HFFc6 (cell line): Measurements from ENCODE around the gene FCMR. TPM values are rescaled to one million over a fixed set of nuclear protein-coding genes. Genes with fewer than 3 reads are reported as not detected.
A peak's percentile ranks its signal among the peaks of the same experiment; 100 is the strongest.
"Not testable (repeated sequence)": the region's sequence is repeated elsewhere in the genome, so short reads cannot be mapped to it uniquely, and the experiment has no call there.

Experiments
- DNase-seq: peaks from one replicate; pipeline ENCODE4 v3.0.0-alpha.2; 2018
- H3K27ac Mint-ChIP-seq: 2 replicates; pipeline ENCODE4 v1.8.0; 2020; ENCODE audit warnings: mild to moderate bottlenecking, mixed read lengths
- H3K27me3 Mint-ChIP-seq: 2 replicates; pipeline ENCODE4 v1.8.0; 2021; ENCODE audit warnings: mild to moderate bottlenecking, moderate library complexity, mixed read lengths; ENCODE audit not compliant: insufficient read depth
- H3K36me3 Mint-ChIP-seq: 2 replicates; pipeline ENCODE4 v1.8.0; 2021; ENCODE audit warnings: low read depth, mixed read lengths
- H3K4me1 Mint-ChIP-seq: 2 replicates; pipeline ENCODE4 v1.8.0; 2020; ENCODE audit warnings: low read depth, mixed read lengths
- H3K4me3 Mint-ChIP-seq: 2 replicates; pipeline ENCODE4 v1.8.0; 2020; ENCODE audit warnings: mild to moderate bottlenecking, moderate library complexity, mixed read lengths
- H3K9me3 Mint-ChIP-seq: 2 replicates; pipeline ENCODE4 v1.8.0; 2020; ENCODE audit warnings: mild to moderate bottlenecking, mixed read lengths
- total RNA-seq, 6 experiments: library from RNA; stranded (reverse); fragmentation: NEBNext Ultra II Directional; extraction: Animal tissue kit (Norgen Biotek cat#: 25700); gene quantifications; 2 replicates in 1 of 6; 3 replicates in 5 of 6; pipeline ENCODE4 v1.2.3, GENCODE V29; 2021
- TF ChIP-seq, protein P1 (sequence below): fragments of 200-600 bp; sonication (generic); IDR thresholded peaks from 2 replicates; pipeline ENCODE4 v1.5.0; 2021; ENCODE audit warnings: antibody characterized with exemption, mild to moderate bottlenecking

FCMR gene
- total RNA-seq, 6 experiments from 2014 or later: 0.28 to 1.3 (median 0.67) TPM

DNA sequence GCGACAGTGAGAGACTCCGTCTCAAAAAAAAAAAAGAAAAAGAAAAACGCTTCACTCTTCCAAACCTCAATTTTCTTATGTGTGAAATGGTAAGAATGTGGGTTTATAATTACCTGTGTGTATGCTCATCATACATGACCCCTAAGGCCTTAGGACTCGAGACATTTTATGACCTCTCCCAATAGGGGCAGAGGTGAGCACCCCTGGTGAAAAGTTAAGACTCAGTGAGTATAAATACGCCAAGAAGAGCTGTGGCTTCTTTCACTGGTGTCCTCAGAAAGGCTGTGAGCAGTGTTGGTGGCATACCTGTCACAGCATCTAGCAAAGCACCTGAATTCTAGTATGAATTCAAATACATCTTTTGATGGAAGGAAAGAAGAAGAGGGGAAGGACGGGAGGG, 7.8 kb upstream of the FCMR start:
- H3K27ac Mint-ChIP-seq: no peak overlapping the region
- H3K9me3 Mint-ChIP-seq: no peaks in the 10 kb centered on the region
- no peaks in the 10 kb centered on the region; the same call in none of the 2 replicates for H3K27me3 Mint-ChIP-seq

DNA sequence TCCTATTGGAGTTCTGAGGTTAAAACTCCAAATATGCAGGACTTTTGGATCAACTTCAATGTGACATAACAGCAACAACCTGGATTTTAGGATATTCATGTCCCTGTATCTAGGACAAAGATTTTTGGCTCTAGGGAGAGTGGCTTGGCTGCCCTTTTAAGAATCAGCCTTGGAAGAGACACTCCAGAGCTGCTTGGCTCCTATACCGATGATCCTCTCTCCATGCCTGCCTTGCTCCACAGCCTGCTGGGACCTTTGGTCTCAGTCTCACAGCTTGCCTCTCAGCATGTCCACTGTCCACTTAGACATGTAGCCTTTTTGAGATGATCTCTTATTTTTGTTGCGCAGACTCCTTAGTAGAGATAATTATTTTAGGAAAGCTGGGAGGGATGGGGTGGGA, 4.5 kb upstream of the FCMR start:
- Mint-ChIP-seq H3K9me3 (no peaks in the 10 kb centered on the region), H3K36me3 (no peaks in the 10 kb centered on the region), H3K4me1 (peaks cover 18% of the 10 kb centered on the region), H3K27me3 (no peaks in the 10 kb centered on the region), H3K4me3 (no peak overlapping the region), H3K27ac (peak overlapping the region; percentile 42; the same call in 1 of the 2 replicates)
- TF ChIP-seq, protein P1, sequence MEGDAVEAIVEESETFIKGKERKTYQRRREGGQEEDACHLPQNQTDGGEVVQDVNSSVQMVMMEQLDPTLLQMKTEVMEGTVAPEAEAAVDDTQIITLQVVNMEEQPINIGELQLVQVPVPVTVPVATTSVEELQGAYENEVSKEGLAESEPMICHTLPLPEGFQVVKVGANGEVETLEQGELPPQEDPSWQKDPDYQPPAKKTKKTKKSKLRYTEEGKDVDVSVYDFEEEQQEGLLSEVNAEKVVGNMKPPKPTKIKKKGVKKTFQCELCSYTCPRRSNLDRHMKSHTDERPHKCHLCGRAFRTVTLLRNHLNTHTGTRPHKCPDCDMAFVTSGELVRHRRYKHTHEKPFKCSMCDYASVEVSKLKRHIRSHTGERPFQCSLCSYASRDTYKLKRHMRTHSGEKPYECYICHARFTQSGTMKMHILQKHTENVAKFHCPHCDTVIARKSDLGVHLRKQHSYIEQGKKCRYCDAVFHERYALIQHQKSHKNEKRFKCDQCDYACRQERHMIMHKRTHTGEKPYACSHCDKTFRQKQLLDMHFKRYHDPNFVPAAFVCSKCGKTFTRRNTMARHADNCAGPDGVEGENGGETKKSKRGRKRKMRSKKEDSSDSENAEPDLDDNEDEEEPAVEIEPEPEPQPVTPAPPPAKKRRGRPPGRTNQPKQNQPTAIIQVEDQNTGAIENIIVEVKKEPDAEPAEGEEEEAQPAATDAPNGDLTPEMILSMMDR: no peak
- DNase-seq: no peak

More for the DNA sequence above, 7.8 kb upstream of the FCMR start:
- TF ChIP-seq, protein P1: no peak
- Mint-ChIP-seq H3K4me1 (peaks cover 18% of the 10 kb centered on the region), H3K36me3 (no peaks in the 10 kb centered on the region), H3K4me3 (no peak overlapping the region)
- DNase-seq: no peak

DNA sequence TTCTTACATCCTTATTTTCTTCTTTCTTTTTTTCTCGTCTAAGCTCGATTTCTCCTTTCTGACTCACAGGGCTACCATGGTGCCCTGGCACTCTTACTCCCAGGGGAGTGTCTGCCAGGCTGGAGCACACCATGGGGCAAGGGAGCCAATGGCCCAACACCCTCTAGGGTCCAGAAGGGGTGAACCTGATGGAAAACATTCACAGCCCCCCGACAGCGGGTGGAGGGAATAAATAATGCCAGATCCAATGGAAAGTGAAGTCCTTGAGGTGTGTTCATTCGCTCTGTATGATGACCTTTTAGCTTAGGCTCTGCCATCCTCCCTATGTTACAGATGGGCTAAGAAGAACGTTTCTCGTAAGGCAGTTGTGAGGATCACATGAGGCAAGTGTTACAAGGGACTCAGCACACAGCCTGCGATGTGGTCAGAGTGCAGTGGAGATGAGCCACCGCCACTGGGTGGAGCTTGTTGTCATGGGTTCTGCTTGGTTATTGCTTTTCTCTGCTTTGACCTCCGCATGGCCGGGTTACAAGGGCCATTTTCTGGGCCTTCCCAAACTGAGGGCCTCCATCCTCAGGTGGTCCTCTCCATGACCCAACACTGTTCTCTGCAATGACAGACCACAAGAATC, 3.5 kb upstream of the FCMR start:
- no peak for DNase-seq
- peaks cover 18% of the 10 kb centered on the region for H3K4me1 Mint-ChIP-seq
- TF ChIP-seq, protein P1: no peak
- no peak overlapping the region for H3K4me3 Mint-ChIP-seq
- H3K27ac Mint-ChIP-seq: no peak overlapping the region
- H3K27me3 Mint-ChIP-seq: no peaks in the 10 kb centered on the region
- H3K9me3 Mint-ChIP-seq: no peaks in the 10 kb centered on the region
- no peaks in the 10 kb centered on the region for H3K36me3 Mint-ChIP-seq

DNA sequence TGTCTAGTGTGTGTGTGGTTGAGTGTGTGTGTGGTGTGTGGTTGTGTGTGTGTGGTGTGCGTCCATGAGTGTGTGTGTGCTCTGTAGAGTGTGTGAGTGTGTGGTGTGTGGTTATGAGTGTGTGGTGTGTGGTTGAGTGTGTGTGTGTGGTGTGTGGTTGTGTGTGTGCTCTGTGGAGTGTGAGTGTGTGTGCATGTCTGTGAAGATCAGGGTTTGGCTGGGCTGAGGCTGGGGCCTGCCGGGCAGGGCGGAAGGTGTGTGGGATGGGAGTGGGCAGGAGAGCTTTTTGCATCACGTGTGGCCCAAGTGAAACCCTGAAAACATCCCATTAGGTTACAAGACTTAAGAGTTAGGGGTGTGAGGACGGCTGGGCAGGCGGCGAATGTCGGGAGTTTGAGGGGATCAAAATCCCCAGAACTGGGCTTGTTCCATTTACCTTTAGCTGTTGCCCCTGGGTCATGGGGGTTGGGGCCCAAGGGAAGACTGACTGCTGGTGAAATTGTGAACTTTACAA, 2.9 kb upstream of the FCMR start:
- H3K9me3 Mint-ChIP-seq: no peaks in the 10 kb centered on the region
- TF ChIP-seq, protein P1: no peak
- no peak overlapping the region for H3K27ac Mint-ChIP-seq
- DNase-seq: no peak
- peaks cover 2% of the 10 kb centered on the region; the same call in 1 of the 2 replicates for H3K27me3 Mint-ChIP-seq
- no peaks in the 10 kb centered on the region for H3K36me3 Mint-ChIP-seq
- peaks cover 18% of the 10 kb centered on the region for H3K4me1 Mint-ChIP-seq
- H3K4me3 Mint-ChIP-seq: no peak overlapping the region

DNA sequence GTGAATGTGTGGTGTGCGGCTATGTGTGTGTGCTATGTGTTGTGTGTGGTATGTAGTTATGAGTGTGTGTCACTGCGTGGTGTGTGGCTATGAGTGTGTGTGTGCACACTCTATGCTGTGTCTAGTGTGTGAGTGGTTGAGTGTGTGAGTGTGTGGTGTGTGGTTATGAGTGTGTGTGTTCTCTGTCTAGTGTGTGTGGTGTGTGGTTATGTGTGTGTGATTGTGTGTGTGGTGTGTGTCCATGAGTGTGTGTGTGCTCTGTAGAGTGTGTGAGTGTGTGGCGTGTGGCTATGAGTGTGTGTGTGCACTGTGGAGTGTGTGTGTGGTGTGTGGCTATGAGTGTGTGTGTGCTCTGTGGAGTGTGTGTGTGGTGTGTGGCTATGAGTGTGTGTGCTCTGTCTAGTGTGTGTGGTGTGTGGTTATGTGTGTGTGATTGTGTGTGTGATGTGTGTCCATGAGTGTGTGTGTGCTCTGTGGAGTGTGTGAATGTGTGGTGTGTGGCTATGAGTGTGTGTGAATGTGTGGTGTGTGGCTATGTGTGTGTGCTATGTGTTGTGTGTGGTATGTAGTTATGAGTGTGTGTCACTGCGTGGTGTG, 2.3 kb upstream of the FCMR start:
- H3K4me3 Mint-ChIP-seq, H3K27me3 Mint-ChIP-seq, H3K27ac Mint-ChIP-seq, H3K36me3 Mint-ChIP-seq, H3K9me3 Mint-ChIP-seq, DNase-seq: not testable (repeated sequence)
- peaks cover 18% of the 10 kb centered on the region for H3K4me1 Mint-ChIP-seq
